ENCODE data around the gene DYNC1I1.

The DYNC1I1 gene

DNA sequence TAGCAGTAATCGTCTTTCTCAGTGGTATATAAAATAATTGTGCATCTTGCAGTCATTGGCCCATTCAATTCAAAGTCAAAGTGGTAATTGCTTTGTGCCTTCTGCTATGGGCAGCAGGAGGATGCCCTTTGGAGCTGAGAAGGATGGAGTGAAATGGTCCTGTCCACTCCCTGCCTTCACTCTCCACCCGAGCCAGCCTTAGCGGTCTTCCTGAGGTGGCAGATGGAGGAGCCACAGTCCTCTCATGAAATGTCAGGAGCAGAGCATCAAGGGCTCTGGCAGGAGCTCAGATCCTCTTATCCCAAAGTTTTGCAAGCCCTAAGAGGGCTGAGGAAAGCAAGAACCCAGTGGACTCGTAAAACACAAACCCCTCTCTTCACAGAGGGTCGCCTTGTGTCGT lies 199.4 kb downstream of the DYNC1I1 start:
- no peak for DNase-seq (ENCODE audit: low read depth)

DNA sequence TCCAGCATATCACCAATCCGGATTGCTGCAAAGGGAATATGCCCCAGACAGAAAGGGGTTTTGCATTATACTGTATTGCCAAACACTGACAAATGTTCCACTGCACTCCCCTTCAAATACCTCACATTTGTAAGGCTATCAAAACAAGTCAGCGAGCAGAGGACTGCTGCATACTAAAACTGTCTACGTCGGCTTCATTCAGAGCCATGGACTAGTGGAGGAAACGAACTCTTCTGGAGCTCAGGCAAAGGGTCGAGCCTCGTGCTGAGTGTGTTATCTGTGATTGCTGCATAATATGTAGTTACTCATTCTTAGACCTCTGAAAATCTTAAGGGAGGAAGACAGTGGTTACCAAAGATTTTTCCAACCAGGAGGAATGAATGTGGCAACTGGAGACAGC lies 200.2 kb downstream of the DYNC1I1 start:
- no peak for DNase-seq (ENCODE audit: low read depth)

DNA sequence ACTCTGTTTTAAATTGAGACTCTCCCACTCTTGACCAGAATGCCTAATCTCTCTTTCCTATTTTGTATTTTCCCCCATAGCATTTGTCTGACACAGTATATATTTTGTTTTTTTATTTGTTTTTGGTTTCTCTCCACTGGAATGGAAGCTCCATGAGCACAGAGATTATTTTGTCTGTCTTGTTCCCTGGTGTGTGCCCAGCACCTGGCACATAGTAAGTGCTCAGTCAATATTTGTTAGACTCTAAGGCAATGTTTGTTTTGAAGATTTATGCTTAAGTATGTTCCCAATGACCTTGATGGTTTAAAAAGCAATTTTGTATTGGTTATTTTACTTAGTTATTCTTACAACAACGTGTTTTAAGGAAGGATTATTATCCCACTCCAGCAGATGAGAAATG lies 201.8 kb downstream of the DYNC1I1 start:
- no peak for DNase-seq (ENCODE audit: low read depth)

DNA sequence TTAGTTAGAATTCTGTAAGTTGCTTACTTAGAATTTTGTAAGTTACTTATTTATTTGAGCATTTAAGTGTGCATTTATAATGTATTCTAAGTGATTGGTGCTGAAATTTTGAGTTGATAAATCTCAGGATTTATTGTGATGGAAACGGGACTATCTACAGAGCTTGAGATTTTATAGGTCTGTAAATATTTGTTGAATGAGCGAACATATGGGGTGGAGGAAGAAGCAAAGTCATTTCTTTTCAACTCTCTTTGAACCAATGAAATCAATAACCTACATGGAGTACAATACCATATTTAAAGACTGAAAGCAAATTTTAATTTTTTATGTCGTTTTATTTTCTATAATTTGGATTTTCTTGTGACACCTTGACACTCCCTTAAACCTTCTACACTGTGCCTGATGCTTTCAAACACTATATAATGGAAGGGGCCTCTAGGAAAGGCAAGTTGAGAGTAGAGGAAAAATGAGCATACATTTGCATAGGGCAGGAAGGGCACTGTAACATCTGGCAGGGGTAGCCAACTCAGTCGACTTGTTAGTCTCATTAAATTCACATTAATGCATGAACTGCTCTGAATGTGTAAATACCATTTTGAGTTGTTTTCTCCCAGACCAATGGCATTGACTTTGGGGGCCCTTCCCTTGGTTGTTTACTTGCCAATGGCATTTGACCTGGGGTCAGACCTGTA lies 204.2 kb downstream of the DYNC1I1 start:
- DNase-seq (ENCODE audit: low read depth): no peak

DNA sequence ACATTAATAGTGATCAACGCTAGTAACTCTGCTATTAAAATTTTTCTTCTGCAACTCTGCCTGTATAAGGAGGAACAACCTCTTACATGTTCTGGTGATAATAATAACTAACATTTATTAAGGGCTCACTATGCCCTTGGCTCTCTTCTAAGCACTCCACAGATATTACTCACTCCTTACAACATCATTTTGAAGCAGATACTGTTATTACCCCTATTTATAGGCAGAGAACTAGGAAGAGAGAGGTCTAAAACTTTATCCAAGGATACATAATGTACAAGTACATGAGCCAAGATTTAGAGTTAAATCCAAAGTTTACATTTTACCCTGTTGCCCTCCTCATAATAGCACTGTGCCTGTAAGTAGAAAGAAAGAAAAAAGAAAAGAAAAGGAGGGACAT lies 205.6 kb downstream of the DYNC1I1 start:
- no peak for DNase-seq (ENCODE audit: low read depth)

DNA sequence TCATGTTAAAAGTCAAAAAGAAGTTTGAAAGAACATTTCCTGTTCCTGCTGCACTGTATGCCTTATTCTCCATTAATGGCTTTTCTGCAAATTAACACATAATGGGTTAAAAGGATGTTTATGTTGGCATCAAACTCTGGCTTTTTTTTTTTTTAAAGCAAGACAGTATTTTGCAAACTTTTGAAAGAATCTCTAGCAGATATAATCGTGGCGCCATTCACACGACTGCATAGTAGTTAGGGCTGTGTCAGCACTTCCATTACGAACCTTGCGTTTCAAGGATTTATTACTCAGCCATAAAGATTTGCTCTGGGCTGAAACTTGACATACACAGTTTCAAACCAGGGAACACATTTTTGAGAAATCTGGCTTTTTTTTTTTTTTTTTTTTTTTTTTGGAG lies 207.8 kb downstream of the DYNC1I1 start:
- no peak for DNase-seq (ENCODE audit: low read depth)

DNA sequence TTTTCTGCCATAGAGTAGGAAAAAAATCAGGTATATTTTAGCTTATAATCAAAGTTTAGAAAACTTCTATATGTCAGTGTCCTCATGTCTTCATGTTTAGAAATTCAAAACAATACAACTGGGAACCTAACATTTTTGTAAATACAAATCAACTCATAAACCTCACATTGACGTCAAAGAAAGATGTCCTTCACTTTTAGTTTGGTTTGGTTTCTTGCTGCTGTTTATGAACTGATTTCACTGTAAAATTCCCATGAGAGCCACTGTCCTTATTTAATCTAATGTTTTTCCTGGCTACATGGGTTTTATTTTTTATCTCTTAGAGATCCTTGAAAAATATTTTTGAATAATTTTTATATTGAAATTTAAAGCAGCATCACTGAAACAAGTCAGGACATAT lies 208.4 kb downstream of the DYNC1I1 start:
- DNase-seq (ENCODE audit: low read depth): no peak

DNA sequence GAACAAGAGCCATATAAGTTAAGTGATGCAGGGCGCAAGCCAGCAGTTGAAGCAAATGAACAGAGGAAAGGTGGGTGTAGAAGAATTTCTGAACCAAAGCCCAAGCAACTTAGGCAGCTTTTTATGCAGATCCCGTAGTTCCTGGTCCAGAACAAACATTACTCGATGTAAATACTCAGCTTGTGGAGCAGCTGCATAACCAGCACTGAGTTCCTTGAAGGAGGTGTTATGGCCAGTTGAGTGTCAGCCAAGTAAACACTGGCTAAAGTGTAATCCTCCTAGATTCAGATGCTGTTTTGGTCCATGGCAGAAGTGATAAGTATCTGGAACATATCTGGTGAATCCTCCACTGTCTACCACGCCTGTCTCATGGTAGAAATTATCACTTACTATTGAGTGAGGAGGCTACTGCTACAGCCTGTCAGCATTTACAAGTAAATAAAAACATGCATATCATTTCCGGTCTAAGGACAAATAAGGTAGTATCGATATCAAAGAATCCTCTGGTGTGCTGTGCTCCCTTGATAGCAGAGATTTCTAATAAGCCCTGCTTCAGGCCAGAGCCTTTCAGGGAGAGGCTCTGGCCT lies 213.9 kb downstream of the DYNC1I1 start:
- no peak for DNase-seq (ENCODE audit: low read depth)

DNA sequence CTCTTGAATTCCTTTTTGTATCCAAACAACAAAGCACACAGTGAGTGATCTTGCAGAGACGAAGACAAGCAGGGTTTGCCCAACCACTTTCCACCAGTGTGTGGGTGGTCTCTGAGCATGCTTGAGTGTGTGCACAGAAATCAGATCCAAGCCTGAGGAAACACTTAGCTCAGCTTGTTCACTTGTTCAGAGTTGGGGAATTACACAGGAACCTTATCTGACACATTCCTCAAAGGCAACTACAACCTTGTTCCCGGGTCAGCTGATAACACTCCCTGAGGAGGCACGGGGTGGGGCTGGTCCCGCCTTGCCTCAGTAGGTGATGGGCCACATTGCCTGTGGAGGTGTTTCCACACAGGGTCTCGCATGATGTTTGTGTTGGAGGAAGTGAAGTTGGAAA lies 216.9 kb downstream of the DYNC1I1 start:
- no peak for DNase-seq (ENCODE audit: low read depth)

DNA sequence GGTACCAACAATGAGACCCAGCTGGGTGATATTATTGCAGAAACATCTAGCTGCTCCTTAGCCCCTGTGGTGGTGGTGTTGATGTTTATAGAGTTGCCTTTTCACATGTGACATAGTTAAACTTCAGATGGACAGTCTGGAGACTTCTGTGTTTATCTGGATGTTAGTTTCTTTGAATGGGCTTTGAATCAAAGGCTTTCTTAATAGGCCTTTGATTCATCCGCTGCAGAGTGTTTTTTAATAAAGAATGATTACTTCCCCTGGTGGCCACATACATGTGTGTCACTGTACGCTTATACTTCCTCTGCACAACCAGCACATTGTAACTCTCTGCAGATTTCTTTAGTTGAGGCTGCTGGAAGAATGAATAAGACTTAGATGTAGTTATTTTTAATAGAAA lies 221.0 kb downstream of the DYNC1I1 start:
- no peak for DNase-seq (ENCODE audit: low read depth)

DNA sequence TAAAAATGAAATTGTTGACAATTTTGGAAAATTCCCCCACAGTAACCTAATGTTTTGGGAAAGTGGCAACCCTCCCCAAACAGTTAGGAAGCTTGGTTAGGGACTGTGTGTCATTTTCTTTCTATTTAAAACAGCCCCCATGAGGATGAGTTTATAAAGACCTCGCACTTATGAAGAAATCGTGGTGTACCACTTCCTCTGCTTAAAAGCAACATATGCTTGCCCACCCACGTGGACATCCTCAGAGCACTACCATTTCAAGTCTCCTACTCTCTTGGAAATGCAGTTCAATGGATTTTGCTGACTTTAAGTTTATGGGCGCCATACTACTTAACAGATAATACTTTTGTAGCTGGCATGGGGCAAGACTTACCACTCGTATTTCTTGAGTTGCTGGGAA lies 223.8 kb downstream of the DYNC1I1 start:
- no peak for DNase-seq (ENCODE audit: low read depth)

DNA sequence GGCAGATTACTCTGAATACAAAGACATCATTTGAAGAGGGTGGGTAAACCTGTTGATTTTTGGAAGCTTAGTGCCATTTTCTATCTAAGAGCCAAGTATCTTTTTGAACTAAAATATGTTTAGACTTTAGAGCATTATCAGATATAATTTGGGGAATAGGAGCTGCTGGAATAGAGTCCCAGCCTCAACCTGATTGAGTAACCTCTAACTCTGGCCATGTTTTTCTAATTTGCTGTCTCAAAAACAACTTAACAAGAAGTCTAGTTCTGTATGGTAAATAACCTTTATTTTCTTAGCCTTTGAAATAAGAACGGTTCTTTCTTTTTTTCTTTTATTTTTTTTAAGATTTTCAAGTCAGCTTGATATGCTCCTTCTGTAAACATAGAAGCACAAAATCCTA lies 224.5 kb downstream of the DYNC1I1 start:
- no peak for DNase-seq (ENCODE audit: low read depth)

DNA sequence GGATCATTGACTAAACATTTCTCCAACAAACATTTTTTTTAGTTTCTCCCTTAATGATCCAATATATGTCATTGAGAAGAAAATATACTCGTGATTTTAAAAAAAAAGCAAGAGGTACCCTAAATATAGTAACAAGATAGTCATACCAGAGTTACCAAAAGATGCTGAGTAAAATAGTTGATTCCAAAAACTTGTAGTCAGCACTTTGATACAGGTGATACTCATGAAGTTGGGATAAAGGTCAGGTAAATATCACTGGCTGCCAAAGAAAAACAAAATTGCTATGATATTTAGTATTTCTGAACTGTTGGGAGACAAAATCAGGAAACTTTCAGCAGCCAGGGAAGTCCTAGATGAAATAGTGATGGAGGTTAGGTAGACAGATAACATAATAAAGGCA lies 225.3 kb downstream of the DYNC1I1 start:
- no peak for DNase-seq (ENCODE audit: low read depth)

DNA sequence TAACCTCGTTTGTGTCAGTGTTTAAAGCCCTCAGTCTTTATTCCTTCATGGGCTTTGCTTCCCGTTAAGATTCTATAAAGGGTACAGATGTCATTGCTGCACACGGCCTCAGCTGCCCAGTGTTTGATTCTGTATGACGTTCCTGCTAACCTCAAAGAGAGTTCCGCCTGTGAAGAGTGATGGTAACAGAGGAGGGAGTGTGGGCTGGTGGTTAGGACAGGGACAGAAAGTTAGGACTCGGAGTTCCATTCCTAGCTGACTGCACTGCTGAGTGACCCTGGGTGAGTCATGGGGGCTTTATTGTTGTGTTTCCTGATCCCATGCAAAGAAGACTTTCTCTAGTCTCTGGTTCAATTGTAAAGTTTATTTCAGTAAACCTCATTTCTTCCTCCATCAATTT lies 227.1 kb downstream of the DYNC1I1 start:
- DNase-seq (ENCODE audit: low read depth): no peak

DNA sequence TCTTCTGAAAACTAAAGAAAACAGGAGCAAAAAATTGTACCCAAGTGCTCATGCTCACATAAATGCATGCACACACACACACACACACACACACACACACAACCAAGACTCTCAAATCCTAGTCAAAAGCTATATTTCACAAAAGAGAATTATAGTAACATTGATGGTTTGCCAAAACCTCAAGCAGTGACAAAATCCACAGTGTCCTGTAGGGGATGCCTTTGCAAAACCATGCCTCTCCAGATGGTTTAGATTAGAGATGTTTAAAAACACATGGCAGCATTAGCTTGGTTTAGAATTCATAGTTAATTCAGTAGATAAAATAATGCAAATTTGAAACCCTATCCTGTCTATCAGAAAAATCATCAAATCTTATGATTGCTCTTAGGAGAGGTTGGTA lies 232.2 kb downstream of the DYNC1I1 start:
- DNase-seq (ENCODE audit: low read depth): no peak

DNA sequence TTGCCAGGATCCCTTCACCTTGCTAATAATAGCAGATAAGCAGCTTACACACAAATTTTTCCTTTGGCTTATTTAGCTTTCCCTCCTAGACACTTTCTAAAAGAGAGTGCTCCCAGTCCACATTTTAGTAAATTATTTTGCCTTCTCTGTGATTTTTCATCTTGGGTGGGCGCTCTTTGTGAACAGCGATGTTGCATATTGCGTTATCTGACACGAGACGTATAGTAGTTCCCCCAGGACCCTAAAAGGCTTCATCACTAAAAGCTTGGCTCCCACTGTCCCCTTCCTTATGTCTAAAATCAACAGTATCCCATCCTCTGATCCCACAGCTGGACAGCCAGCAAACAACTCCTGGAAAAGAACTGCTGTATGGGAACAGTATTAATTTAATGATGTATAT lies 232.9 kb downstream of the DYNC1I1 start:
- no peak for DNase-seq (ENCODE audit: low read depth)

DNA sequence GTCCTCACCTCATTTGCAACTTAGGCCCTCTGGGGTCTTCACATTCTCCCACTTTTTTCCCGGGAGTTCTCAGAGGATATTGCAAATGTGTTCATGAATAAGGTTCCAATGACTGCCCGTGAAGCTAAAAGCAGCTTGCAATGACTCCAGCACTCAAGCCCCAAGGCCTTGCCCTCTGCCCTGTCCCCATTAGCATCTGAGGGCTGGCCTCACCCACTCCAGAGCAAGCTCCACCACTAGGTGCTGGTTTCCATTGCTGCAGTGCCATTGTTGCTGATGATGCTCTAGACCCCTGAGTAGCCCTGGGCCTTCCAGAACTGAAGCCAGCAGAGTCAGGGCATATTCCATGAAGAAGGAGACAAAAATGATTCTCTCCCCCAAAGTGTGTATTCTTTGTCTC lies 236.8 kb downstream of the DYNC1I1 start:
- no peak for DNase-seq (ENCODE audit: low read depth)

DNA sequence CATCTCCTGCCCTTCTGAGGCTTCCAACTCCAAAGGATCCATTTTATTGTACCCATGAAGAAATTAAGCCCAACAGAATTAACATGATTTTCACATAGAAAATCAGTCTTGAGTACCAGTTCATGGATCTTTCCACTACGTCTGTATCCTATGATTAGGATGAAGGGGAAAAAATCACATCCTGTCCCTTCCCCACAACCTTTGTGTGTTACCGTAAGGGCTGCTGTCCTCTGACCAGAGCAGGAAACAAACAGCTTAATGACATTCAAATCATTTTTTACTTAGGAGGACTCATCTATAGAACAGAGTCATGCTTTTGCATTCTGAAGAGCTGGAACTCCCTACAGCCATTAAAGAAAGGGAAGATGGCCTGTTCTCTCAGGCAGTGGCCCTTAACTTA lies 241.5 kb downstream of the DYNC1I1 start:
- DNase-seq (ENCODE audit: low read depth): no peak

DNA sequence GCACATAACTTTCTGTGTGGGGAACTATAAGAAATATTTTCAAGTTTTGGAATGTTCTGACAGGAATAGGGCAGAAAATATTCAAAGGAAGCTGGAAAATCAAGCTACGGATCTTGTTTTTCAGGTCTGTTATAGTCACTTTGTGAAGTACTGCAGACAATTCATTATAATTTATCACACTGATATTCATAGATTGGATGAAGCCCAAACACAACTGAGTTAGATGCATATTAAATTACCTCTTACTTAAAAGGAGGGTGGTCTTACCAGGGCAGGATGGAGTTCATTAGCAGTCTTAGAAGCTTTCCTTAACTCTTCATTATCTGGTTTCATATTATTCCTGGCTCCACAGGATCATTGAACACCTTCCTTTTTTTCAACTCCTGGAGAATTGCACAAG lies 242.3 kb downstream of the DYNC1I1 start:
- DNase-seq (ENCODE audit: low read depth): no peak

DNA sequence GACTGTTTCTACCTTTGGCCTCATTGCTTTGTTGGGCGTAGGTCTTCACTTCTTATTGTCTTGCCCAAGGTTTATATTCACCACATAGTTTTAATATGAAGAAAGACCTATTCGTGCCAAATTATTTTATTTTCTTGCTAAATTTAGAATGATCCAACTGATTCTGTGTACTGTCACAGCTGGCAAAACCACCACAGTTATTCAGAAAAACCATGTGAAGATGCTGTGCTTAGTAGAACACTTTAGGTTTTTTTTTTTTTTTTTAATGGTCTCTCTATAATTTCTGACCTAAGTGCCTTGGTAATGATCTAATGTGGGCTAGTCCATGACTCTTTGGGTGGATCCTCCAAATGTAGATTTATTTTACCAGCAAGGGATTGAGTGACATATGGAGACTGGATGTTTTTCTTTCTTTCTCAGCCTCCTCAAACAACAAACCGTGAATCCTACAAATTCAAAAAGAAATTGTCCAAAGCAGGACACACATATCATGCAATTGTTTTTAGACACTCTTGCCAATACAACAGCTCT lies 243.8 kb downstream of the DYNC1I1 start:
- DNase-seq (ENCODE audit: low read depth): no peak

DNA sequence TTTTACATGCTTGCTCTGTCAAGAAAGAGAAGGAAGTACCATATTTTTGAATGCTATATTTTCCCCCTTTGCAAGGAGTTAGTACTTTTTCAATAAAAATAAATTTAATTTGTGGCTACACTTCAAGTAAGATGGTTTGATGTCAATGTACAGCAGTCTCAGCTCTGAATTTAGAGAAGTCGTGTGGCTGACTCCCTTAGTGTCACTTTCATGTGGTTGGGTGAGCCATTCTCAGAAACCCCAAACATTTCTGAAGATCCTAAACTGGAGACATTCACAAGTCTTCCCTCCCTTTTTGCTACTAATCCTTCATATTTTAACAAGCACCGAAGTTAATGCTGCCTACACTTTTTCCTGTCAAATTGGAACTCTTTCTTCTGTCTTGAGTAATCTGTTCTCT lies 244.4 kb downstream of the DYNC1I1 start:
- no peak for DNase-seq (ENCODE audit: low read depth)

DNA sequence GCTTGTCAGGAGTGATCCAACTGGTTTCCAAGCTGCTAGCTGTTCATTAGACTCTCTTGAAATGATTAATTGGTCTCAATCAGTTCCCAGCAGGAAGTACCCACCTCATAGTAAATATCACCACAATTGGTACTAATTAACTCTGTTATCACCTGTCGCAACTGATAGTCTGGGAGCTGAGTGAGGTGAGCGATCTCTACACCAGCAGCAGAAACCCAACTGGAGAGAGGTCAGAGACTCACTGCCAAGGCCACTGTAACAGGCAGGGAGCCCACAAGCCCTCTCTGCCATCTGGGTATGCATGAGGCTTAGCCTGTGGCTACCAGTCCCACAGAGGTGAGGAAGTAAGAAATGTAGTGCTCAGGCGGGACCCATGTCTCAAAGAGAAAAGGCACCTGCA lies 245.5 kb downstream of the DYNC1I1 start:
- no peak for DNase-seq (ENCODE audit: low read depth)

DNA sequence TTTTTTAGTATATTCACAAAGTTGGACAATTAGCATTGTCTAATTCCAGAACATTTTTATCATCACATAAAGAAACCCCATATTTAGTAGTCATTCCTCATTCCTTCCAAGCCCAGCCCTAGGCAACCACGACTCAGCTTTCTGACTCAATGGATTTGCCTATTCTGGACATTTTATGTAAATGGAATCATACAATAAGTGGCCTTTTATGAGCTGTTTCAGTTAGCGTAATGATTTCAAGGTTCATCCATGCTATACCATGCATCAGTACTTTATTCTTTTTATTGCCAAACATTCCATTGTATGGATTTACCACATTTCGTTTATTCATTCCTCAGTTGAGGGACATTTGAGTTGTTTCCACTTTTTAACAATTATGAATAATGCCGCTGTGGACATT lies 249.2 kb downstream of the DYNC1I1 start:
- DNase-seq (ENCODE audit: low read depth): no peak

DNA sequence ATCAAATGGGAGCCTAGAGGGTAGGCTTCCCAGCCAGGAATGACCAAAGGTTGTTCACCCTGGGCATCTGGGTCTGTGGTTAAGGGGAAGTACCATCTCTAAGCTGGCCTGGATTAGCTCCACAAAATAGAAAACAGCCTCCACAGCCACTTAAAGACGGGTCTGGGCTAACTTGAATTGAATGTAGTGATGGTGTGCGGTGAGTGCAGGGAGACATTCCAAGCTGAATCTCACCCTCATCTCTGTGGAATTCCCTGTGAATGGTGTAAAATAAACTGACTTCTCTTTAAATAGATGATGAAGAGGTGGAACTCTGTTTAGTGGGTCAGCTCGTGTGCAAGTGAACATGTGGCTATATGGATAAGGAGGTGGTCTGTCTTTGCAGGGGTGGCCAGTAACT lies 251.0 kb downstream of the DYNC1I1 start:
- no peak for DNase-seq (ENCODE audit: low read depth)
